B cell (primary cell): ENCODE measurements around the gene EFNA5. TPM values are rescaled to one million over a fixed set of nuclear protein-coding genes. Genes with fewer than 3 reads are reported as not detected.

Experiments
- ATAC-seq: fragments of 200-7000 bp; cut with Tn5 transposase; one replicate; pipeline ENCODE4 v1.10.0; 2021; ENCODE audit warnings: low read depth, mild to moderate bottlenecking, moderate number of reproducible peaks, moderate library complexity
- CTCF ChIA-PET: fragments of 350-600 bp; sonication (Branson Sonifier 250); formaldehyde crosslinking; loops from one replicate; lab custom pipeline; 2021; ENCODE audit warnings: antibody characterized with exemption, inconsistent platforms; lab: Charles Lee
- POLR2A ChIA-PET: fragments of 350-600 bp; sonication (Branson Sonifier 250); formaldehyde crosslinking; loops from one replicate; lab custom pipeline; 2021; ENCODE audit warnings: antibody characterized with exemption; lab: Charles Lee
- DNase-seq: peaks from one replicate; pipeline ENCODE4 v3.0.0; 2013
- H2AFZ ChIP-seq: 2 replicates; pipeline ENCODE4 v1.6.1; 2012; ENCODE audit warnings: mild to moderate bottlenecking, low read depth, low read length; ENCODE audit not compliant: insufficient read depth, poor library complexity, severe bottlenecking
- H3K27ac ChIP-seq, 2 donors: 1 replicate in 1 of 2; 2 replicates in 1 of 2; pipeline ENCODE4 v1.5.1; 2012 to 2013; ENCODE audit warnings: low read length in 2 of 2, mild to moderate bottlenecking in 2 of 2, moderate library complexity in 1 of 2
- H3K27me3 ChIP-seq, 4 experiments: fragments of 200-600 bp in 1 of 4; sonication (generic) in 1 of 4; replicated peaks in 1 of 4; 1 replicate in 2 of 4; 2 replicates in 2 of 4; pipeline versions ENCODE4 v1.6.1 to v1.7.0; 2013 to 2016; ENCODE audit warnings: low read length in 3 of 4, mild to moderate bottlenecking in 2 of 4, mixed read lengths in 1 of 4, moderate library complexity in 1 of 4; ENCODE audit not compliant: insufficient read depth in 4 of 4, control insufficient read depth in 3 of 4; ENCODE audit errors: control extremely low read depth in 1 of 4
- H3K36me3 ChIP-seq, 2 experiments: replicated peaks in 1 of 2; 1 replicate in 1 of 2; 2 replicates in 1 of 2; pipeline versions ENCODE4 v1.6.1 to v1.7.1; 2013; ENCODE audit warnings: low read length in 1 of 2; ENCODE audit not compliant: insufficient read depth in 2 of 2, control insufficient read depth in 1 of 2; ENCODE audit errors: control extremely low read depth in 1 of 2, extremely low read depth in 1 of 2
- H3K4me1 ChIP-seq, 2 donors: fragments of 200-600 bp in 1 of 2; sonication (generic) in 1 of 2; 1 replicate in 1 of 2; 2 replicates in 1 of 2; pipeline versions ENCODE4 v1.5.1 to v1.6.1; 2013 to 2017; ENCODE audit warnings: low read length in 2 of 2; ENCODE audit not compliant: control insufficient read depth in 2 of 2, insufficient read depth in 2 of 2
- H3K4me2 ChIP-seq: replicated peaks from 2 replicates; pipeline ENCODE3; 2012; ENCODE audit warnings: mild to moderate bottlenecking, low read depth, low read length; ENCODE audit not compliant: poor library complexity, severe bottlenecking
- H3K4me3 ChIP-seq, 5 experiments: fragments of 200-600 bp in 1 of 5; sonication (generic) in 1 of 5; 1 replicate in 3 of 5; 2 replicates in 2 of 5; pipeline versions ENCODE4 v1.5.1 to v1.7.0; 2011 to 2016; ENCODE audit warnings: low read length in 4 of 5, mild to moderate bottlenecking in 4 of 5, low read depth in 2 of 5, control low read depth in 1 of 5, moderate library complexity in 1 of 5; ENCODE audit not compliant: insufficient read depth in 1 of 5; ENCODE audit errors: control extremely low read depth in 1 of 5, extremely low read depth in 1 of 5
- H3K79me2 ChIP-seq: fragments of 200-600 bp; sonication (generic); one replicate; pipeline ENCODE4 v1.6.0; 2016; ENCODE audit warnings: low read length; ENCODE audit not compliant: control insufficient read depth, insufficient read depth
- H3K9ac ChIP-seq: fragments of 200-600 bp; sonication (generic); 2 replicates; pipeline ENCODE4 v1.6.1; 2017; ENCODE audit warnings: mild to moderate bottlenecking, low read length, moderate library complexity
- H3K9me3 ChIP-seq, 3 donors: one replicate each; pipeline versions ENCODE4 v1.6.1 to v1.7.1; 2013; ENCODE audit warnings: low read length in 2 of 3; ENCODE audit not compliant: control insufficient read depth in 2 of 3, insufficient read depth in 1 of 3; ENCODE audit errors: control extremely low read depth in 1 of 3
- H4K20me1 ChIP-seq: 2 replicates; pipeline ENCODE4 v1.6.0; 2012; ENCODE audit warnings: mild to moderate bottlenecking, low read length; ENCODE audit not compliant: insufficient read depth, control insufficient read depth, poor library complexity, severe bottlenecking
- H3K27ac Mint-ChIP-seq: one replicate; pipeline ENCODE4 v1.8.0; 2021; ENCODE audit warnings: mixed read lengths
- H3K27me3 Mint-ChIP-seq: one replicate; pipeline ENCODE4 v1.8.0; 2021; ENCODE audit warnings: mixed read lengths
- H3K4me1 Mint-ChIP-seq: one replicate; pipeline ENCODE4 v1.8.0; 2021; ENCODE audit warnings: mixed read lengths
- H3K4me3 Mint-ChIP-seq: one replicate; pipeline ENCODE4 v1.8.0; 2021; ENCODE audit warnings: mixed read lengths
- H3K9me3 Mint-ChIP-seq: one replicate; pipeline ENCODE4 v1.8.0; 2022; ENCODE audit warnings: mixed read lengths; ENCODE audit not compliant: insufficient read depth
- EZH2 ChIP-seq: IDR thresholded peaks from 2 replicates; pipeline ENCODE4 v1.6.1; 2012; ENCODE audit warnings: borderline replicate concordance, low read depth, mild to moderate bottlenecking, moderate library complexity, low read length; ENCODE audit not compliant: insufficient read depth, poor library complexity, severe bottlenecking
- WGBS: methylation state at CpG from one replicate; pipeline ENCODE4 v1.1.5; 2013; ENCODE audit warnings: missing lambda C conversion rate; ENCODE audit not compliant: insufficient coverage; 5-methylcytosine and 5-hydroxymethylcytosine counted together
- intact Hi-C: fragments of 100-400 bp; cut with micrococcal nuclease; formaldehyde crosslinking; loops from one replicate; pipeline ENCODE4 v1.10.0; 2022
- polyA plus RNA-seq: library from polyadenylated mRNA; depleted of rRNA; stranded (reverse); fragments of >200 nt; gene quantifications from 2 replicates; pipeline ENCODE4 v1.2.3, GENCODE V29; 2012
- total RNA-seq, 2 donors: library from RNA; stranded (reverse); fragments of 120-200 nt in 1 of 2; gene quantifications; 1 replicate in 1 of 2; 2 replicates in 1 of 2; pipeline versions ENCODE4 v1.2.3 to v1.2.4, GENCODE V29; 2013 to 2022
- TF ChIP-seq, protein P1 (sequence below): fragments of 200-600 bp; IDR thresholded peaks from one replicate; pipeline ENCODE4 v1.8.0; 2022; ENCODE audit warnings: antibody characterized with exemption, mild to moderate bottlenecking

EFNA5 gene
- total and polyA plus RNA-seq, 2 donors (not counting 1 experiment from before 2014, with no cell fraction given): not detected

DNA sequence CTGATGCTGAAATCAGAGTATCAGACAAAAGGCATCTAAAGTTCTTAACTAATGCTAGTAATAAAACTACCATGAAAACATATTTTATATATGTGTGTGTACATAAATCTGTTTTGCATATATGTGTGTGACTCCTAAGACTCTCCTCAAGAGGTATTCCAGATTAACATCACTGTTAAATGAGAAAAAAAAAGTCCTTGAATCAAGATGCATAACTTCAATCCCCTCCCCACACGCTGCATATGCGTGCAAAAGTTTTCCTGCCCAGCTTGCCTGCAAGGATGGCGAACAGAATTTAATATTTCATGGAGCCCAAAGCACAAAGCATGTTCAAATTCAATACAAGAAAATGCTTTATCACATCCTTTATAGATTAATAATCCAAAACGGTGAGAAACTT, 34.7 kb downstream of the EFNA5 start:
- Histone ChIP-seq H3K4me2 (no peak overlapping the region), H3K27ac (no peak overlapping the region), H3K4me1 (no peaks in the 10 kb centered on the region), H3K9me3 (no peaks in the 10 kb centered on the region), H3K27me3 (no peaks in the 10 kb centered on the region), H2AFZ (no peak overlapping the region), H3K9ac (no peak overlapping the region), H4K20me1 (no peaks in the 10 kb centered on the region), H3K4me3 (no peak overlapping the region), H3K36me3 (no peaks in the 10 kb centered on the region), H3K79me2 (no peaks in the 10 kb centered on the region)
- intact Hi-C loops: no loop called here
- 83% methylated on average over 1 of the region's 4 CpGs for WGBS
- CTCF ChIA-PET: no interaction called here
- H3K4me3 Mint-ChIP-seq: no peak overlapping the region
- TF ChIP-seq, protein P1, sequence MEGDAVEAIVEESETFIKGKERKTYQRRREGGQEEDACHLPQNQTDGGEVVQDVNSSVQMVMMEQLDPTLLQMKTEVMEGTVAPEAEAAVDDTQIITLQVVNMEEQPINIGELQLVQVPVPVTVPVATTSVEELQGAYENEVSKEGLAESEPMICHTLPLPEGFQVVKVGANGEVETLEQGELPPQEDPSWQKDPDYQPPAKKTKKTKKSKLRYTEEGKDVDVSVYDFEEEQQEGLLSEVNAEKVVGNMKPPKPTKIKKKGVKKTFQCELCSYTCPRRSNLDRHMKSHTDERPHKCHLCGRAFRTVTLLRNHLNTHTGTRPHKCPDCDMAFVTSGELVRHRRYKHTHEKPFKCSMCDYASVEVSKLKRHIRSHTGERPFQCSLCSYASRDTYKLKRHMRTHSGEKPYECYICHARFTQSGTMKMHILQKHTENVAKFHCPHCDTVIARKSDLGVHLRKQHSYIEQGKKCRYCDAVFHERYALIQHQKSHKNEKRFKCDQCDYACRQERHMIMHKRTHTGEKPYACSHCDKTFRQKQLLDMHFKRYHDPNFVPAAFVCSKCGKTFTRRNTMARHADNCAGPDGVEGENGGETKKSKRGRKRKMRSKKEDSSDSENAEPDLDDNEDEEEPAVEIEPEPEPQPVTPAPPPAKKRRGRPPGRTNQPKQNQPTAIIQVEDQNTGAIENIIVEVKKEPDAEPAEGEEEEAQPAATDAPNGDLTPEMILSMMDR: no peak
- no peak for TF ChIP-seq EZH2
- H3K27me3 Mint-ChIP-seq: no peaks in the 10 kb centered on the region
- POLR2A ChIA-PET: no interaction called here
- H3K27ac Mint-ChIP-seq: no peak overlapping the region
- ATAC-seq: no peak
- no peak for DNase-seq
- no peaks in the 10 kb centered on the region for H3K4me1 Mint-ChIP-seq
- no peaks in the 10 kb centered on the region for H3K9me3 Mint-ChIP-seq

DNA sequence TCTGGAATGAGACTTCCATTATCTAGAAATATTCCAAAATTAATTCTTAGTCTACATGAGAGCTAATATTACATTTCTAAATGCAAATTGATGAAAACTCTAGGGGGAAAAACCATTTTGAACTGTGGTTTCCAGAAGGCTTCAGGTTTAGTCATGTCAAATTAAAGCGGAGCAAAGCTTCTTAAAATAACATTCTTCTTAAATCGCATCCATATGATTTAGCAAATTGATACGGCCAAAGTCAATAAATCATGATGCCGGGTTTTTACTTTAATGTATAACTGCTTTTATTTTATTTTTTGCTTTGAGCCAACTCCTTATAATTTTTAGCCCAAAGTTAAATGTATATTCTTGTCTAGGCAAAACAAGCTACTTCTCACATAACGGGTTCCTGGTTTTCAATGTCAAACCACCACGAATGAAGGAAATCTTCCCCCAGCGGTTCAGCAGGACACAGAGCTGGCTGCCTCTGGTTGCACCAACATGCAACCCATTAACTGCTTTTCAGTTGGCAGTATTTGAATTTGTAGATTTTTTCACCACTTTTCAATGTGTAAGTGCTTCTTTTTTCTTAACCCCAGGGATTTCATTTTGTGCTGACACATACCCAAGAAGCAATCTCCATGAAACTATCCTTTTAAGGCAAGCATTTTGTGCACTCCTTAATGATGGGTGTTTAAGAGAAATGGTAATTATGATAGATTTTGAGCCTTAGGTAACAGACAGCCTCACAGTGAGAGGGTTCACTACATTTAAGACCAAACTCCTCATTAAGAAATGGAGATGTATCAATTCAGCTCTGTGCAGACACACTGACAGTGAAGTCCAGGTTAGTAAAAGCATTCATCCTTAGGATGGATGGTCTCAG, 35.5 kb downstream of the EFNA5 start:
- H3K27ac ChIP-seq: no peak overlapping the region
- ChIA-PET POLR2A (no interaction called here), CTCF (no interaction called here)
- no peak for TF ChIP-seq EZH2
- TF ChIP-seq, protein P1: no peak
- intact Hi-C loops: no loop called here
- no peaks in the 10 kb centered on the region for H3K4me1 ChIP-seq
- Mint-ChIP-seq H3K27ac (no peak overlapping the region), H3K27me3 (no peaks in the 10 kb centered on the region), H3K4me1 (no peaks in the 10 kb centered on the region), H3K4me3 (no peak overlapping the region), H3K9me3 (no peaks in the 10 kb centered on the region)
- DNase-seq (no peak), ATAC-seq (no peak)
- H3K27me3 ChIP-seq: no peaks in the 10 kb centered on the region
- WGBS: no CpG with 5 or more reads among the region's 7 CpGs
- H3K4me3 ChIP-seq: no peak overlapping the region
- H2AFZ ChIP-seq: no peak overlapping the region
- no peak overlapping the region for H3K9ac ChIP-seq
- no peak overlapping the region for H3K4me2 ChIP-seq
- H3K79me2 ChIP-seq: no peaks in the 10 kb centered on the region
- H4K20me1 ChIP-seq: no peaks in the 10 kb centered on the region
- H3K36me3 ChIP-seq: no peaks in the 10 kb centered on the region
- H3K9me3 ChIP-seq: no peaks in the 10 kb centered on the region
